ENCODE results near the gene PIEZO2.

PIEZO2 gene

DNA sequence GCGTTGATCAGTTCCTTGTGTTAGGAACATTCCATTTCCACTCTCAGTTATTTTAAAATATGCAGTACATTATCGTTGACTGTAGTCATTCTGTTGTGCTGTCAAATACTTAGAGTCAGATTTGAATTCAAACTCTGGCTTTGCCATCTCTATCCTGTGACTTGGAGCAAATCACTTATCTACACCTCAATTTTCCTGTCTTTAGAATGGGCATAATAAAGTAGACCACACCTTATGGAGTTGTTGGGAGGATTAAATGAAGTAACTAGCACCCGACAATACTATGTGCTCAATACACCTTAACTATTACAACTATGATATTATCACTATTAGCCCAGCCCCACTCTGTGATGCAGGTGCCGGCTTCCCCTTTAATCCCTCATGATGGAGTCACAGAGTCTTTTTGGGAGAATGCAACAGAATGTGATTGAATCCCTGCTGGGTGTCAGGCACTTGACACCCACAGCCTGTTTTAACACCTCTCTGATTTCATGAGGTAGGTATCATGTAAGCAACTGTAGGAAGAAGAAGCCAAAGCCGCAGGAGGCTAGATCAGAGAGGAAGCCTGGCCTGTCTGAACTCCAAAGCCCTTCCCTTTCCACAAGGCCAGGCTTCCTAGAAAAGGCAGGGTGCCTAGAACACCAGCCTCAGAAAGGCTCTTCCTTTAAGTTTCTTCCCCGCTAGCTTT lies 315.1 kb downstream of the PIEZO2 start:
- no peaks in the 10 kb centered on the region for H4K20me1 ChIP-seq
- no peak for TF ChIP-seq Cebpa-rat (IDR thresholded peaks at IDR 0.05)
- H3K4me1 ChIP-seq: no peaks in the 10 kb centered on the region
- no peak overlapping the region for H3K4me2 ChIP-seq
- H3K27me3 ChIP-seq: no peaks in the 10 kb centered on the region
- no peak overlapping the region for H3K9ac ChIP-seq
- no peak overlapping the region for H3K27ac ChIP-seq
- no peaks in the 10 kb centered on the region for H3K36me3 ChIP-seq
- H3K4me3 ChIP-seq: no peak overlapping the region
- H3K9me3 ChIP-seq: peaks cover 5% of the 10 kb centered on the region; the same call in 1 of the 2 replicates

DNA sequence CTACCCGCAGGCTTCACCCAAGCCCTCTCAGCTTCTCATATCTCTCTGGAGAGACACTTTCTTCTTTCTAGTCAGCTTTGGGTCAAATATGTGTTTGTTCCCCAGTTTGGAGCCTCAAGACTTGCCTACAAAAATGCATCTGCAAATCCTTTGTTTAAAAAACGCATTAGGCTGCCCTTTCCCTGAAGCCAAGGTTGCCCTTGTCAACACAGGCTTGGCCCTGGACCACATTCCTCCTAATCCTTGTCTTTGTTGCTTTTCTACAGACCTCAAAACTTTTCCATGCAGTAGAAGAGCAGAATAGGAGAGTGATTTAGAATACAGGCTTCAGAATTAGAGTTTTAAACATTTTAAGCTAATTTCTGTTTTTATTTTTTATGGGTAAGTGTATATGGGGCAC lies 315.7 kb downstream of the PIEZO2 start:
- H3K4me3 ChIP-seq: no peak overlapping the region
- H4K20me1 ChIP-seq: no peaks in the 10 kb centered on the region
- peaks cover 5% of the 10 kb centered on the region; the same call in 1 of the 2 replicates for H3K9me3 ChIP-seq
- no peaks in the 10 kb centered on the region for H3K4me1 ChIP-seq
- no peaks in the 10 kb centered on the region for H3K36me3 ChIP-seq
- no peaks in the 10 kb centered on the region for H3K27me3 ChIP-seq
- no peak overlapping the region for H3K27ac ChIP-seq
- H3K4me2 ChIP-seq: no peak overlapping the region
- TF ChIP-seq Cebpa-rat (IDR thresholded peaks at IDR 0.05): no peak
- H3K9ac ChIP-seq: no peak overlapping the region

DNA sequence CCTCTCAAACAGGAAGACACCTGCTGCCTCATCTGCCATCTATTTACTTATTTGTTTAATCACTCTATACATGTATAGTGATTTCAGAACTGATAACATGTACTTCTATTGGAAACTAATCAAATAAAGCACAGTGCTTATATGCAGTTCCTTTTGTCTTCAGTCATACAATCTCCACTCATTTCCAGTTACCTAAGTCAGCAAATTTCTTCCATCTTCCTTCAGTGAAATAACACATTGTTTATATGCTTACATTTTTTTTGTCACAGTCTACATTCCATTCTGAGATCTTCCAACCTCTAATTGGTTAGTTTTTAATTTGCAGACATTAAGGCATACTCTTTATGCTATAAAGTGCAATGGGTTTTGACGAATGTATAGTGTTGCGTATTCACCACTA lies 323.0 kb downstream of the PIEZO2 start:
- Histone ChIP-seq H3K4me1 (no peaks in the 10 kb centered on the region), H3K4me2 (no peak overlapping the region), H3K27me3 (0 out of 2 replicates have a peak, but pooled peaks cover 3% of the 10 kb centered on the region), H4K20me1 (no peaks in the 10 kb centered on the region), H3K9me3 (peaks cover 5% of the 10 kb centered on the region; the same call in 1 of the 2 replicates), H3K4me3 (no peak overlapping the region), H3K36me3 (no peaks in the 10 kb centered on the region), H3K27ac (no peak overlapping the region), H3K9ac (no peak overlapping the region)
- TF ChIP-seq Cebpa-rat (IDR thresholded peaks at IDR 0.05): no peak

DNA sequence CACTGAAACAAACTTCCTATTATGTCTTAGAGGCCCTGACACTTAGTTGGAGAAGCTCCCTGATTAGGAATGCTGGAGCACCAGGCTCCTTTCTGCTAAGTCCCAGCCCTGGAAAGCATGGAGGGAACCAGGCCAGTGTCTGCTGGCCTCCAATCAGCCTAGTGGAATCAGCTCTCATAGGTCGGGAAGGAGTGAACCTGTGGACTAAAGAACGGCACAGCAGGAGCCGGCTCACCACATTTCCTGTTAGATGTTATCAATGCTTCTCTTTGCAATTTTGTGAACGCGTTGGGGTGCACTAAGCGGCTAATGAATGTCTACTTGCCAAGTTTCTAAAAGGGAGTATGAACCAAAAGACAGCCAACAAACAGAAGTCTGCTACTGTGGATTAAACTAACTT lies 326.9 kb downstream of the PIEZO2 start:
- Histone ChIP-seq H3K9me3 (no peaks in the 10 kb centered on the region), H3K4me1 (no peaks in the 10 kb centered on the region), H3K27ac (no peak overlapping the region), H3K4me2 (no peak overlapping the region), H4K20me1 (no peaks in the 10 kb centered on the region), H3K4me3 (no peak overlapping the region), H3K27me3 (0 out of 2 replicates have a peak, but pooled peaks cover 3% of the 10 kb centered on the region), H3K9ac (no peak overlapping the region), H3K36me3 (no peaks in the 10 kb centered on the region)
- no peak for TF ChIP-seq Cebpa-rat (IDR thresholded peaks at IDR 0.05)

DNA sequence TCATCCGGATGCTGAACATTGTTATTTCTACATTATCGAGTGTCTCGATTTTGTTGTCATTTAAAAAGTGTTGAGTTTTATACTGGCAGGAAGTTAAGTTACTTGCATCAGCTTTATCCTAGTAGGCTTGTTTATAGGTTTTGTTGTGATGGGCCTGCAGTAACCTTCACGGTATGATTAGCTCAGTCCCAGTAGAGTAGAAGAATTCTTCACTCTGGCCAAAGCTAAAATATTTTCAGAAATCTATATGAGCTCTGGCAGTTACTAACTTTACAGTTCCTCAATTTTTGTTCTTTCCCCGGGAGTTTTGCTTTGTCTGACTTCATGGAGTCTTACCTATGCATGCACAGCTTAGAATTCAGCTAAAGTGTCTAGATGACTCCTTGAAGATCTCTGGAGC lies 328.7 kb downstream of the PIEZO2 start:
- Histone ChIP-seq H3K9ac (no peak overlapping the region), H3K36me3 (no peaks in the 10 kb centered on the region), H3K4me1 (no peaks in the 10 kb centered on the region), H3K4me2 (no peak overlapping the region), H3K27me3 (0 out of 2 replicates have a peak, but pooled peaks cover 3% of the 10 kb centered on the region), H3K4me3 (no peak overlapping the region), H3K9me3 (no peaks in the 10 kb centered on the region), H3K27ac (no peak overlapping the region), H4K20me1 (no peaks in the 10 kb centered on the region)
- no peak for TF ChIP-seq Cebpa-rat (IDR thresholded peaks at IDR 0.05)

DNA sequence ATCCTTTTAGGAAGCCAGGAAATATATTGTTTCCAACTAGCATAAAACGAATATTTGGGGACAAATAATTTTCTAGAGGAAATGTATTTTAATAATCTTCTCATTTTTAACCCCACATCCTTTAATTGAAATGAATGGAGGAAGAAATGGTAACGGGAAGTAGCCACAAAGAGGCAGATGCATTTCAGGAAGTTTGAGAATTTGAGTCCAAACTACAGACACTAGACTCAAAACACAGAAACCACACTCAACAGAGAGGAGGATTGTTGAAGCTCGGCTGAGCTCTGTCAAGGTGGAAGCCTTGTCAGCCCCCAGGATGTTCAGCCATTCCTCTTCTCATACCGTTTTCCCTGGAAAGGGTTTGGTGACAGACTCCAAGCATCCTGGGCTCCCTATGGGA lies 335.0 kb downstream of the PIEZO2 start:
- no peak overlapping the region for H3K4me3 ChIP-seq
- no peaks in the 10 kb centered on the region for H3K4me1 ChIP-seq
- no peaks in the 10 kb centered on the region for H3K27me3 ChIP-seq
- TF ChIP-seq Cebpa-rat (IDR thresholded peaks at IDR 0.05): no peak
- no peaks in the 10 kb centered on the region for H4K20me1 ChIP-seq
- H3K9ac ChIP-seq: no peak overlapping the region
- H3K4me2 ChIP-seq: no peak overlapping the region
- H3K27ac ChIP-seq: no peak overlapping the region
- no peaks in the 10 kb centered on the region for H3K9me3 ChIP-seq
- no peaks in the 10 kb centered on the region for H3K36me3 ChIP-seq

DNA sequence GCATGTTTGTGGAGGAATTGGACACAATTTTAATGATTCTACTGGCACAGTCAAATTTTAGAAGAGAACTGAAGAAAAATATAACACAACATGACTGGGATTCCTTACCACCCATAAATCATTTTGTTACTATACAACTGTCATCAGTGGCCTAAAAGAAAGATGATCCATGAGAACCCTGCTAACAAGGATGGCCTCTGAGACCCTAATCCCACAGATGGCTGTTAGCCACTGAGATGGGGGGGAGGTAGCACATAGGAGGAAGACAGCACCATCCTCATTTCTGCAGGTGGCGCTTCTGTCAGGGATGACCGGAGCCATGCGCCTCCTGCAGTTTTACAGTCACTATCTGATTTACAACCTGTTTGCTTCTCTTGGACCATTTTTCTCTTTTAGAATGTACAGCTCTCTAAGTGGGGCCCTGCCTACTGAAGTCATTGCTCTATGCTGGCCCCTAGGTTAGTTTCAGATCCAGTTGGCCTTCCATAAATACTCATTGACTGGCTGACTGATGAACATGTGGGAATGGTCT lies 343.7 kb downstream of the PIEZO2 start:
- Histone ChIP-seq H3K9ac (no peak overlapping the region), H3K27me3 (no peaks in the 10 kb centered on the region), H3K4me3 (no peak overlapping the region), H4K20me1 (no peaks in the 10 kb centered on the region), H3K9me3 (no peaks in the 10 kb centered on the region), H3K36me3 (no peaks in the 10 kb centered on the region), H3K27ac (no peak overlapping the region), H3K4me2 (no peak overlapping the region), H3K4me1 (no peaks in the 10 kb centered on the region)
- no peak for TF ChIP-seq Cebpa-rat (IDR thresholded peaks at IDR 0.05)

DNA sequence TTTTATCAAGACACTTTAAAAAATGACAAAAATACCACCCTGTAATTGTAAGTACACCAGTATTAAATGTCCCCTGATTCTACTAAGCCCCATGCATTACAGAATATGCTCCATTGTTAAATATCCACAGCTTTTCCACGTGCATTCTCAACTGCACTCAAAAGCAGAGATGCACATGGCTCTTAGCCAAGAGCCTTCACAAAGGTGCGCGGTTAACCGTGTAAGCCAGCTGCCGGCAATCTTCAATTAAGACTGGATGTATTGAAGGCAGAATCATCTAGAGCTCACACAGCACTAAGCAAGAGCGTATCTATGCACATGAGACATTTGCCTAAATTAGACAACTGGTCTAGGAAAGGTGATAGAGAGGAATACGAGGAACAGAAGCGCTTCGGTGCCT lies 345.2 kb downstream of the PIEZO2 start:
- no peak for TF ChIP-seq Cebpa-rat (IDR thresholded peaks at IDR 0.05)
- H3K4me1 ChIP-seq: no peaks in the 10 kb centered on the region
- H4K20me1 ChIP-seq: no peaks in the 10 kb centered on the region

DNA sequence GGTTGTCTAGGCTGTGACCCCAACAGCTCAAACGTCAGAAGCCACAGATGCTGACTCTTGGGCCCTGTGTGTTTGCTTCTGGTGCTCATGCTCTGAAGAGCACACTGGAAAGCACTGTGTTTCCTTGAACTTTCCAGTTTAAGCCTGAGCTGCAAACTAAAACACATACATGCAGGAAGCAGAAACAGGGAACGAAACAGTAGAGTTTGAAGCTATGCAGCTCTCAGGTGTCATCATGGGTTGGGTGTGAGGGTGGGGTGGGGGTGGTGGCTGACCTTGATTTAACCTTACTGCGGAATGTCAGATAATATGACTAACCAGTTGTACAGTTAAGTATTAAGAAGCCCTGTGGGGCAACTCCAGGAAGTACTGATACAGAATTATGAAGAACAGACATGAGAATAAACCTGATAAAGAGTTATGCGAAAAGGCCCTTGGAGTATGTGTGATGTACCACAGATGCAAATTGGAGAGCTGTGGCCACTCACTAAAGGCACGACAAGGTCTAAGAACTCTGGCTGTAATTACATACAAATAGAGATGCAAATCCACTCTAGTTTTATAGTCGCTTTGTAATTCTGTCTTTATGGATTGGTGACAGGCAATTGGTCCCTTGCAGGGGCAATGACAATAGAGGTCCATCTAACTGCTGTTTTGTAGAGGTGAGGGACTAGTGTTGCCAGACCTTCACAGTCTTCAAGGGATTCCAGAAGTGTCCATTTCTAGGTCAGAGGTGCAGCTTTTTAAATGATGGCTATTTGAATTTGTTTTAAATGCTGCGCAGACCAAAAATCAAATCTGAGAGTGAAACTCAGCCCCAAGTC lies 350.4 kb downstream of the PIEZO2 start:
- H3K27ac ChIP-seq: no peak overlapping the region
- no peaks in the 10 kb centered on the region for H3K36me3 ChIP-seq
- H3K4me2 ChIP-seq: no peak overlapping the region
- H3K9ac ChIP-seq: no peak overlapping the region
- no peaks in the 10 kb centered on the region for H3K9me3 ChIP-seq
- no peaks in the 10 kb centered on the region for H4K20me1 ChIP-seq
- no peaks in the 10 kb centered on the region for H3K4me1 ChIP-seq
- TF ChIP-seq Cebpa-rat (IDR thresholded peaks at IDR 0.05): no peak
- no peaks in the 10 kb centered on the region for H3K27me3 ChIP-seq
- H3K4me3 ChIP-seq: no peak overlapping the region

More for the DNA sequence above, 345.2 kb downstream of the PIEZO2 start:
- H3K27me3 ChIP-seq: no peaks in the 10 kb centered on the region
- no peak overlapping the region for H3K4me2 ChIP-seq
- no peaks in the 10 kb centered on the region for H3K36me3 ChIP-seq
- no peak overlapping the region for H3K9ac ChIP-seq
- H3K4me3 ChIP-seq: no peak overlapping the region
- H3K9me3 ChIP-seq: no peaks in the 10 kb centered on the region
- H3K27ac ChIP-seq: no peak overlapping the region

DNA sequence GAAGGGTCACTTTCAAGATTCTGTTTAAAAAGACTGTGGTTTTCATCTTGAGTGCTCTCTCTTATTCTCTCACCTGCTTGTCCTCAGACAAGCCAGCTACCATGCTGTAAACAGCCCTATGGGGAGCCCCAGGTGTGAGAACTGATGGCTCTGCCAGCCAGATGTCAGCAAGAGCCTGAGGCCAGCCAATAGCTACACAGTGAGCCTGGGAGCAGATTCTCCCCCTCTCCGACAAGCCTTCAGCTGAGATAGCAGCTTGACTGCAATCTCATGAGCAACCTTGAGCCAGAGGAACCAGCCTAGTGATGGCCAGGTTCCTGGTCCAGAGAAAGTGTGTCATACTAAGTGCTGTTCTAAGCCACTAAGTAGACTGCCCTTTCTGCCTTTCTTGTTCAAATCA lies 351.5 kb downstream of the PIEZO2 start:
- H3K4me2 ChIP-seq: no peak overlapping the region
- no peak for TF ChIP-seq Cebpa-rat (IDR thresholded peaks at IDR 0.05)
- H3K27ac ChIP-seq: no peak overlapping the region
- H3K27me3 ChIP-seq: no peaks in the 10 kb centered on the region
- no peaks in the 10 kb centered on the region for H3K36me3 ChIP-seq
- H3K9me3 ChIP-seq: no peaks in the 10 kb centered on the region
- H4K20me1 ChIP-seq: no peaks in the 10 kb centered on the region
- H3K4me3 ChIP-seq: no peak overlapping the region
- no peak overlapping the region for H3K9ac ChIP-seq
- no peaks in the 10 kb centered on the region for H3K4me1 ChIP-seq
